Suprapubic skin (tissue), 4 donors: Measurements from ENCODE around the gene SERPINA9.

ENCODE experiments used
- CTCF ChIP-seq, 2 donors: fragments of 200-600 bp in 1 of 2; fragments of 450-650 bp in 1 of 2; sonication (generic) in 1 of 2; IDR thresholded peaks; one replicate each; pipeline ENCODE4 v1.5.1; 2016 to 2019; ENCODE audit warnings: antibody characterized with exemption in 2 of 2, mild to moderate bottlenecking in 1 of 2, moderate library complexity in 1 of 2
- EP300 ChIP-seq: sonication (generic); formaldehyde crosslinking; IDR thresholded peaks from one replicate; pipeline ENCODE4 v1.6.1; 2017; ENCODE audit warnings: antibody characterized with exemption
- POLR2A ChIP-seq, 2 donors: fragments of 450-650 bp; IDR thresholded peaks; one replicate each; pipeline ENCODE4 v1.6.1; 2017; ENCODE audit warnings: antibody characterized with exemption in 2 of 2, mild to moderate bottlenecking in 2 of 2, moderate library complexity in 2 of 2
- POLR2AphosphoS5 ChIP-seq, 3 donors: sonication (generic); formaldehyde crosslinking; IDR thresholded peaks; one replicate each; pipeline ENCODE4 v1.6.1; 2017; ENCODE audit warnings: antibody characterized with exemption in 3 of 3

- TF ChIP-seq CTCF (IDR thresholded peaks at IDR 0.05) (no peak), POLR2A (IDR thresholded peaks at IDR 0.05) (no peak), POLR2AphosphoS5 (IDR thresholded peaks at IDR 0.05) (no peak), EP300 (no peak)
These were observed 13.0 kb downstream of the SERPINA9 start for GRCh38 chr14:94462763-94463572.
